T-helper 1 cell treated with Interleukin-12 subunit alpha and Interleukin-12 subunit beta and Interleukin-4 antibody, amounts not matched to agents 30 μg/mL and 1 μg/mL, for 36 hours (primary cell): ENCODE results near the gene NPAS2.

Source experiments
- H3K27ac Mint-ChIP-seq: one replicate; pipeline ENCODE4 v1.8.0; 2021; ENCODE audit warnings: mild to moderate bottlenecking, mixed read lengths
- H3K27me3 Mint-ChIP-seq: one replicate; pipeline ENCODE4 v1.8.0; 2021; ENCODE audit warnings: low read depth, mixed read lengths
- H3K36me3 Mint-ChIP-seq: one replicate; pipeline ENCODE4 v1.8.0; 2021; ENCODE audit warnings: low read depth, mixed read lengths
- H3K4me1 Mint-ChIP-seq: one replicate; pipeline ENCODE4 v1.8.0; 2021; ENCODE audit warnings: low read depth, mixed read lengths
- H3K4me3 Mint-ChIP-seq: one replicate; pipeline ENCODE4 v1.8.0; 2021; ENCODE audit warnings: mild to moderate bottlenecking, moderate library complexity, mixed read lengths
- H3K9me3 Mint-ChIP-seq: one replicate; pipeline ENCODE4 v1.8.0; 2021; ENCODE audit warnings: mixed read lengths

The NPAS2 gene

DNA sequence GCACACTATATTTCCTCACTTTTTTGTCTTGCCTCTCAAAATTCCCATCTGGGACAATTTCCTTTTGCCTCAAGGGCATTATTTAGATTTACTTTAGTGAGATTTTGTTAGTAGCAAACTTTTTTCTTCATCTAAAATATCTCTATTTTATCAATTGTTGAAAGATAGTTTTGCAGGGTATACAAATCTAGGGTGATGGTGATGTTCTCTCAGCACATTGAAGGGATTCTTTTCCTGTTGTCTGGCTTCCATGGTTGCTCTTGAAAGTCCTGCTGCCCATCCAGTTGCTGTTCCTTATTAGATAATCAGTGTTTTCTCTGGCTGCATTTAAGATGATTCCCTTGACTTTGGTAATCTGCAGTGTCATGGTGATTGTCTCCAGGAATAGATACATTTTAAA lies 48.1 kb downstream of the NPAS2 start:
- Mint-ChIP-seq H3K27me3 (no peaks in the 10 kb centered on the region), H3K4me1 (no peaks in the 10 kb centered on the region), H3K36me3 (no peaks in the 10 kb centered on the region), H3K4me3 (no peak overlapping the region), H3K27ac (no peak overlapping the region), H3K9me3 (peaks cover 24% of the 10 kb centered on the region)

DNA sequence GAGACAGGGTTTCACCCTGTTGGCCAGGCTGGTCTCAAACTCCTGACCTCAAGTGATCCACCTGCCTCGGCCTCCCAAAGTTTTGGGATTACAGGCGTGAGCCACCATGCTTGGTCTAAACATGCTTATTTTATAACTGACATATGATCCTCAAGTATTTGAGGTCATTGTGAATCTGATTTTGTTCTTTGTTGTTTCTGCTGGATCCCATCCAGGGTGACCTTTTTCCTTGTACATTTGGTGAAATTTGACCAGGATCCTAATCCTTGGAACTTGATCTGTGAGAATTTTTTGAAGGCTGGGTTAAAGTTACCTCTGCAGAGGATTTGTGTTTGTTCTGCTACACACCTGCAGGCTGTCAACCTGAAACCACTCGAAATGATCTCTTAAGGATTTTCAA lies 49.2 kb downstream of the NPAS2 start:
- Mint-ChIP-seq H3K27ac (no peak overlapping the region), H3K27me3 (no peaks in the 10 kb centered on the region), H3K9me3 (peaks cover 24% of the 10 kb centered on the region), H3K4me3 (no peak overlapping the region), H3K4me1 (no peaks in the 10 kb centered on the region), H3K36me3 (no peaks in the 10 kb centered on the region)

DNA sequence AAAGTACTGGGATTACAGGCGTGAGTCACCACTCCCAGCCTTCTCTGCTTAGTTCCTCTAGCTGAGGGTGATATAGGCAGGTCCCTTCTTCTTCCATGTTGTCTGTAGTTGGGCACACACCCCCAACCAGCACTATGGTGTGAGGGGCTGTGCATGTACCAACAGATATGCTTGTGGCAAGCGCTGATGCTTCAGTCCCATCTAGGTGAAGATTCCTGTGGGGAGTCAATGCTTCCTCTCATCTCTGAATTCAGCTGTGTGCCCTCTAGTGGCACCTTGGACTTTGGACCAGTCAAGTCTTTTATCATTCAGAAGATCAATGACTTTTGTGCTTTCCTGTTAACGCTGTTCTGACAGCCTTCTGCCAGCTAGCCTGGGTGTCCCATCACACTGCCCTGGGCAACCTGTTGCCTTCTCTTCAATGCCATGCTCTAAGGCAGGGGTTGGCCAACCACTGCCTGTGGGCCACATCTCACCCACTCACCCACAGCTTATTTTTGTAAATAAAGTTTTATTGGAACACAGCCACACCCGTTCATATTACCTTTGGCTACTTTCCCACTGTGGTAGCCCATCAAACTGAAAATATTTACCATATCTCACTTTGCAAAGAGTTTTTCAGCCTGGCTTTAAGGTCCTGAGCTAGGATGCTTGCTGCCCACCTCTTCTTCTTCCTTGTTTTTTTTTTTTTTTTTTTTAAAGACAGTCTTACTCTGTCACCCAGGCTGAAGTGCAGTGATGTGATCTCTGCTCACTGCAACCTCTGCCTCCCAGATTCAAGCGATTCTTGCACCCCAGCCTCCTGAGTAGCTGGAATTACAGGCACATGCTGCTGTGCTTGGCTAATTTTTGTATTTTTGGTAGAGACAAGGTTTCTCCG lies 51.0 kb downstream of the NPAS2 start:
- H3K27ac Mint-ChIP-seq, result no peak overlapping the region
- no peaks in the 10 kb centered on the region for H3K27me3 Mint-ChIP-seq
- peaks cover 3% of the 10 kb centered on the region for H3K4me1 Mint-ChIP-seq
- H3K4me3 Mint-ChIP-seq, result no peak overlapping the region
- no peaks in the 10 kb centered on the region for H3K36me3 Mint-ChIP-seq
- peaks cover 24% of the 10 kb centered on the region for H3K9me3 Mint-ChIP-seq

DNA sequence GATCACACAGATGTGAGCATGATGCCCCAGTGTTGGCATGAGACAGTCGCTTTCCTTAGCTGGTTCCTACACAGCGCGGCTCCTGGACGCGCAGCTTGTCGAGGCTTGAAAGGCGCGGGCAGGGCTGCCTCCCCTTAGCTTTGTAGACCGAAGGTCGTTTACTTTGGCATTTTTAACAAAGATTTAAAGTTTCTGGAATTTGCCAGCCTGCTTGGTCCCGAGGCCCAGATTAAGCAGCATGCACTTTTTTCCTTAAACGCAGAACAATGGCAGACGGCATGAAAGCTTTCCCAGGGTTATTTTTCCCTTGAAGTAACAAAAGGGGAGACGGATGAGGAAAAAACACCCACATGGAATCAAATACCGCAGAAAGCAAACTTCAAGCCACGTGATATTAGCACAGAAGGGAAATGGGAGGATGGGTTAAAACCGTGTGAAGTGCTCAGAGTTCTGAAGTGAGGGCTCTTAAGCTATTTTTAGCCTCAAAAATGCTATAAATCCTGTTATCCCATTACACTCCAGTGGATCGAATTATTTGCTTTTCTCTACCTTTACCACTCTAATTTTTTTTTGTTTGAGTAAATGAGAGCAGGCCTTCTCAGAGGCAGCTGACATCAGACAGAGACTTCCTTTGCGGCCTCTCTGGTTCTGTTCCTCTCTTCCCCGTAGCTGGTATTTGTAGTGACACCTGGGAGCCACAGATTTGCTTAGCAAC lies 55.7 kb downstream of the NPAS2 start:
- no peaks in the 10 kb centered on the region for H3K27me3 Mint-ChIP-seq

DNA sequence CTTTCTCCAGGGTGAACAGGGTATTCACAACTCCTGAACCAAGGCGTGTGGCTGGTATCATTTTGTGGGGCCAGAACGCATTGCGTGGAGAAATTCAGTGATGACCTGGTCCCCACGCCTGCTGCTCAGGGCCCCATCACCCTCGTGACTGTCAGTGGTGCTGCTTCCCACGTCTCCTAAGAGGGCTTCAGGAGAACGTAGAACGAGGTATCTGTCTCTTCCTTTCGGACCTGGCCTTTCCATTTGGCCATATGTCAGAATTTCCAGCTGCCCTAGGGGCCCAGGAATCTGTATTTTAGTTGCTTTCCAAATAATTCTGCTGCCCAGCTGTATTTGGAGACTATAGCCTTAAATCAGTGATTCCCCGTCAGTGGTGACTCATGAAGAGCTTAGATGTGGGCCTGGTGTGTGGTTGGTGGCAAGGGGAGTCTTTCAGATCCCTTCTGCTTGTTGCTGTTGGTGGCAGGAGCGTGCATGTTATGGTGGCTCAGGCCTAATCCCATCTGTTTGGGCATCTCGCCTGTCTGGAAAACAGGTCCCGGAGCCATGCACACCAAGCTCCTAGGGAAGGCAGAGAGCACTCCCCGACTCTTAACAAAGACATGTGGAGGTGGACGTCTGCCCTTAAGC lies 56.4 kb downstream of the NPAS2 start:
- Mint-ChIP-seq H3K4me3 (no peak overlapping the region), H3K27ac (no peak overlapping the region), H3K9me3 (peaks cover 5% of the 10 kb centered on the region), H3K4me1 (peaks cover 9% of the 10 kb centered on the region), H3K36me3 (no peaks in the 10 kb centered on the region), H3K27me3 (no peaks in the 10 kb centered on the region)

More for the DNA sequence above, 55.7 kb downstream of the NPAS2 start:
- Mint-ChIP-seq H3K4me1 (peaks cover 9% of the 10 kb centered on the region), H3K27ac (no peak overlapping the region), H3K4me3 (no peak overlapping the region), H3K36me3 (no peaks in the 10 kb centered on the region), H3K9me3 (peaks cover 8% of the 10 kb centered on the region)

DNA sequence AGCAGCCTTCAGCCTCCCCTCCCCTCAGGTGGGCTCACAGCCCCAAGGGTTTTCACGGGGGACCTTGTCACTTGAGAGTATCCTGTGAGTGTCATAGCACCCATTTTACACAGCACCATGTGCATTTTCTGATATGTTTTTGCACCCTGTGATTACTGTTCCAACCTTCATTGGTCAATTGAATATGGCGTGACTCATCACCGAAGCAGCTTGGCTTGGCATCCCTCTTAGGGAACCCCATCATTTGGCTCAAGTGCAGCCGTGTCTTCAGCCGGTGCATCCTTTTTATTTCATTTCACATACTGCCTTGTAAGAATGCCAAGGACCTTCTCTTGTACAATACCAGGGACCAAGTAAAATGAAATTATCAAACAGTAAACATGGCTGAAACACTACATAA lies 57.6 kb downstream of the NPAS2 start:
- Mint-ChIP-seq H3K36me3 (no peaks in the 10 kb centered on the region), H3K9me3 (no peaks in the 10 kb centered on the region), H3K27me3 (no peaks in the 10 kb centered on the region)

DNA sequence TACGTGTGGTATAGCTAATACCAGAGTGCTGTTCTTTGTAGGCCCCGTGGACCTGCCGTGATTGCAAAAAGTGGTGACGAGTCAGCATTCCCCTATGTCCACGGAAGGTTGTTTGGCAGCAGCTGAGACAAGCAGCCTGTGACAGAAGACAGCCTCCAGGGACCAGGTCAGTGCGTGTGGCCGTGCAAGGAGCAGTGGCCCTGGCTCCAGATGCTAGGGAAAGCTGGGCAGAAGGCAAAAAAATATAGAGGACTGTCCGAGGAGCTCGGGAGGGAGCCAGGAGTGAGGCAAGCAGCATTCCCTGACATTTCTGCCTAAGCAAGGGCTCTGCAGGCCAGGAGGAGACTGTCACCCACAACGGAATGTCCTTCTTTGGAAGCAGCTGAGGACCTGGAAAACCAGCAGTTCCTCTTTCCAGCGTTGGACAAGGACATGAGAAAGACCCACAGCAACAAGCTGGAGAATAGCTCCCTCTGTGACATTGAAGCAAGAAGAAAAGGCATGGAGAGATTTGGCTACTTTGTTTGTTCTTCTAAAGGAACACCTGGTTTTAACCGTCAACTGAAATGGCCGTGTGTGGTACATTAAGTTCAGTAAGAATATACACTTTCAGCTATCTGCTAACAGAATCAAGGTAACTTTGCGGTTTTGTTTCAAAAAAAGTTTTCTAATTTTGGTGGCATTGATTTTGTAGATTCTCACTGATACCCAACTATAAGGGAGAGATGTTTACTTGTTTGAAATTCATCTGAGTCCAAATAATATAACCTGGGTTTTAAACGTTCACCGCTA lies 58.3 kb downstream of the NPAS2 start:
- Mint-ChIP-seq H3K27ac (no peak overlapping the region), H3K9me3 (no peaks in the 10 kb centered on the region), H3K27me3 (no peaks in the 10 kb centered on the region), H3K36me3 (no peaks in the 10 kb centered on the region), H3K4me1 (peaks cover 9% of the 10 kb centered on the region), H3K4me3 (no peak overlapping the region)

More for the DNA sequence above, 57.6 kb downstream of the NPAS2 start:
- Mint-ChIP-seq H3K27ac (no peak overlapping the region), H3K4me3 (no peak overlapping the region), H3K4me1 (peaks cover 9% of the 10 kb centered on the region)

DNA sequence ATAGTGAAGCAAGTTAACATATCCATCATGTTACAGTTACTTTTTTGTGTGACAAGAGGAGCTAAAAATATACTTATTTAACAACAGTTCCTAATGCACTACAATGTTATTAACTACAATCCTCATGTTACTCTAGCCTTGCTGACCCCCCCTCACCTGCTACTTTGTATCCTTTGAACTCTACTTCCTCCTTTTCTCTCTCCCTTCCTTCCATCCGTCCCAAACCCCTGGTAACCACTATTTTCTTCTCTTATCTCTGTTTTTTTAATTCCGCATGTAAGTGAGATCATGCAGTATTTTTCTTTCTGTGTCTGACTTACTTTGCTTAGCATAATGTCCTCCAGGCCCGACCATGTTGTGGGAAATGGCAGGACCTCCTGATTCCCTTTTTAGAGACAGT lies 59.4 kb downstream of the NPAS2 start:
- Mint-ChIP-seq H3K27me3 (no peaks in the 10 kb centered on the region), H3K9me3 (no peaks in the 10 kb centered on the region), H3K36me3 (no peaks in the 10 kb centered on the region), H3K4me3 (no peak overlapping the region), H3K4me1 (peaks cover 9% of the 10 kb centered on the region), H3K27ac (no peak overlapping the region)

DNA sequence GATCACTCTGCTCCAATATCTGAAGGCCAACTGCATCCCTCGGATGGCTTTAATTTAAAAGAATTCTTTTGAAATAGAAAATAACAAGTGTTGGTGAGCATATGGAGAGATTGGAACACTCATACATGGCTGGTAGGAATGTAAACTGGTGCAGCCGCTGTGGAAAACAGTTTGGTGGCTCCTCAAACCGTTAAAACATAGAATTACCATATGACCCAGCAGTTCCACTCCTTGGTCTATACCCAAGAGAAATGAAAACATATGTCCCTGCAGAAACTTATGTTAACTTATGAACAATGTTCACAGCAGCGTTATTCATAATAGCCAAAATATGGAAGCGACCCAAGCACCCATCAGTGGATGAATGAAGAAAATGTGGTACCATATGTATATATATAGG lies 60.1 kb downstream of the NPAS2 start:
- no peak overlapping the region for H3K27ac Mint-ChIP-seq
- no peaks in the 10 kb centered on the region for H3K27me3 Mint-ChIP-seq
- H3K36me3 Mint-ChIP-seq, result no peaks in the 10 kb centered on the region
- H3K4me1 Mint-ChIP-seq, result peaks cover 9% of the 10 kb centered on the region
- H3K9me3 Mint-ChIP-seq, result no peaks in the 10 kb centered on the region
- no peak overlapping the region for H3K4me3 Mint-ChIP-seq

DNA sequence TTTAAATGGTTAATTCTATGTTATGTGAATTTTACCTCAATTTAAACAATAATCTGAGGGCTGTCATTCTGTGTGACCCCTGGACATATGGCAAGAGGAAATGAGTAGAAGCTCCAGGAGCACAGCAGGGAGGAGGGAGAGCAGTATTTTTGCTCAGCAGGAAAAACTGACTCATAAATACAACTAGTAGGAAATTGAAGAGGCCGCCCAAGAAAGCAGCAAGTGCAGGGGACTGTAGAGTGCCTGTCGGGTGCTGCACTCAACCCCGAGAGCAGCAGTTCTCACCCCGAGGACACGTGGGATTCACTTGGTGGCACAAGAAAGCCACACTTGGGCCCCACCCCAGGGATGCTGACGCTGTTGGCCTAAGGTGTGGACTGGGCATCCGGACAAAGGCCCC lies 60.8 kb downstream of the NPAS2 start:
- Mint-ChIP-seq H3K4me3 (no peak overlapping the region), H3K27ac (no peak overlapping the region), H3K27me3 (no peaks in the 10 kb centered on the region), H3K9me3 (no peaks in the 10 kb centered on the region), H3K4me1 (peaks cover 6% of the 10 kb centered on the region), H3K36me3 (no peaks in the 10 kb centered on the region)

DNA sequence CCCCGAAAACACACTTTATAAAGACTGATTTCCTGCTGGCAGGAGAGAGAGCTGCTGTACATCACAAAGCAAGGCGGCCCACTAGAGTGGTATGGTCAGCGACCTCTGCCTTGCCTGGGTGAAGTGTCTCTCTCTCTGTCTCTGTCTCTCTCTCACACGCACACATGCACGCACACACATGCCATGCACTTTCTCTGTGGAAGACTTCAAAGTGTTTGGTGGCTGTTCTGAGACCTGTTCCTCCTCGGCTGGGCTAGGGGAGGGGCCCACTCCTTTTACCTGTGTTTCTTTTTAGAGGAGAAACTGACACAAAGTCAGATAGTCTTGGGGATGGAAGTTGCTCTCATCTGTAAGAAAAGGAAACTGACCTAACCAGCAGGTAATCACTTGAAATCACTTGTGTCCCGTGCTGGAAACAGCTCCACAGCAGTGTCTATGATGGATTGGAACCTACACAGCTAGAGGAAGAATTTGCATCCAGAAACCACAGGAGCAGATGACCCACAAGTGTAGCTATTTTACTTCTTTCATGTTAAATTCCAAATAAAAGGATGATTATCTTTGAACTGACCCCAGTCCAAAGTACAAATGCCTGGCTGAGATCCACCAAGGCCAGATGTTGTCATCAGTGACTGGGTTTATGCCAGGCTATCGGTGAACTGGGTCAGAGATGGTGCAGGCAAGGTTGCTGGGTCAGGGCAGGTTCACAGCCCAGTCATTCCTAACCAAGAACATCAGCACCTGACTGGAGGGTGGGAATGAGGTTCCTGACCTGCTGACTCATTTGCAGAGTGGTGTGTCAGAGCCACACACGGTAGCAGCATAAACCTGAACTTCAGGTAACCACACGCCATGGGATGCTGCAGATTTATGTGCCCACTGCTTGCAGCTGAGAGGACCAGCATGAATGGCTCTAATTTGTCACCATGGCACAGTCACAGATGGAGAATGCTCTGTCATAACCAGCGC lies 63.0 kb downstream of the NPAS2 start:
- Mint-ChIP-seq H3K4me1 (no peaks in the 10 kb centered on the region), H3K9me3 (no peaks in the 10 kb centered on the region), H3K4me3 (no peak overlapping the region), H3K27ac (no peak overlapping the region), H3K36me3 (no peaks in the 10 kb centered on the region), H3K27me3 (no peaks in the 10 kb centered on the region)

DNA sequence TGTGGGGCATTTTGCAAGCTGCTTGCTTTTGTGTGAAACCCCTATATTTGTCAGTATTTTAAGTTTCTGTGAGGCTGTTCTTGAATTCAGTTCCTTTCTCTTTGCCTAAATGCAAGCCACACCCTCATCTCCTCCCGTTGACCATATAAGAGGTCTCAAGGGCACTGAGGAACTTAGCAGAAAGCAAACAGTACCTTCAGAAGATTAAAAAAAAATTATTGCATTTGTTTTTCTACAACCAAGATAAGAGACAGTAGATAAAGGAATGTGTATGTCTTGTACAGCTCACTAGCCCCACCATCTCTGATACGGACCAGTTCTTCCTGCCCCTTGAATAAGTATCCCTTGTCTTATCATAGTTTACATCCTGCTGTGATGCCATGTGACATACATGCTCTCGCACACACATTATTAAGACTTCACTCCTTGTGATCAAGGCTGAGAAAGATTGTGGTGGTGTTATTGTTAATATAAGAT lies 64.2 kb downstream of the NPAS2 start:
- Mint-ChIP-seq H3K36me3 (no peaks in the 10 kb centered on the region), H3K27me3 (no peaks in the 10 kb centered on the region), H3K27ac (no peak overlapping the region), H3K4me1 (no peaks in the 10 kb centered on the region), H3K4me3 (no peak overlapping the region), H3K9me3 (no peaks in the 10 kb centered on the region)

DNA sequence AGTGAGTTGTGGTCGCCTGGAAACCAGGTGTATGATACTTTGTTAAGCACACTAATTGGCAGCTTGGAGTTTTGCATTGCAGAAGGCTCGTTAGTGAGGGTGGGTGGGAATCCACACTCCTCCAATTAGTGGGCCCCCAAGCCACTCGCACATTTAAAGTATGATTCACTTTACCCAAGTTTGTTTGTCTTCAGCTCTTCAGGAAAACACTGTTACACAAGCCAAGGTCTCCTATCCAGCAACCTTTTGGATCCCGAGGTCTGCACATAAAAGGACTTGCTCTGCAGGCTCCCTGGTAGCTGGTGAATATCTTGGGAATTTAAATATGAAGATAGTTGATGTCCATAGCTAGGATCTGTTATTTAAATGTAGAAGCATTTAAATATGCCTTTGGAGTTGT lies 66.1 kb downstream of the NPAS2 start:
- no peak overlapping the region for H3K27ac Mint-ChIP-seq
- no peaks in the 10 kb centered on the region for H3K27me3 Mint-ChIP-seq
- no peak overlapping the region for H3K4me3 Mint-ChIP-seq
- H3K36me3 Mint-ChIP-seq, result no peaks in the 10 kb centered on the region
- H3K4me1 Mint-ChIP-seq, result no peaks in the 10 kb centered on the region
- no peaks in the 10 kb centered on the region for H3K9me3 Mint-ChIP-seq
